MM.1S (cell line): ENCODE data around the gene KCND3.

Experiments
- DNase-seq: peaks from one replicate; pipeline ENCODE4 v3.0.0-alpha.2; 2015
- H2AFZ ChIP-seq: fragments of 300-600 bp; sonication (generic); 2 replicates; pipeline ENCODE4 v1.6.0; 2016; ENCODE audit warnings: antibody characterized with exemption, low read length
- H3F3A ChIP-seq: fragments of 300-600 bp; sonication (generic); 2 replicates; pipeline ENCODE4 v1.6.1; 2016; ENCODE audit warnings: mild to moderate bottlenecking, antibody characterized with exemption, low read length, moderate library complexity, mixed read lengths; ENCODE audit not compliant: insufficient read depth
- H3K27ac ChIP-seq: fragments of 300-600 bp; sonication (generic); 2 replicates; pipeline ENCODE4 v1.5.1; 2016; ENCODE audit warnings: mild to moderate bottlenecking, low read length
- H3K27me3 ChIP-seq: fragments of 300-600 bp; sonication (generic); replicated peaks from 2 replicates; pipeline ENCODE4 v1.6.0; 2016; ENCODE audit warnings: low read length; ENCODE audit not compliant: insufficient read depth
- H3K36me3 ChIP-seq: fragments of 300-600 bp; sonication (generic); replicated peaks from 2 replicates; pipeline ENCODE4 v1.6.1; 2016; ENCODE audit warnings: mild to moderate bottlenecking, low read length, mixed read lengths; ENCODE audit not compliant: insufficient read depth
- H3K4me1 ChIP-seq: fragments of 300-600 bp; sonication (generic); 2 replicates; pipeline ENCODE4 v1.6.1; 2016; ENCODE audit warnings: low read length, mixed read lengths
- H3K4me2 ChIP-seq: fragments of 300-600 bp; sonication (generic); 2 replicates; pipeline ENCODE4 v1.6.0; 2016; ENCODE audit warnings: low read depth, low read length
- H3K4me3 ChIP-seq: fragments of 300-600 bp; sonication (generic); 2 replicates; pipeline ENCODE4 v1.5.1; 2016; ENCODE audit warnings: low read length, mixed read lengths
- H3K79me2 ChIP-seq: fragments of 300-600 bp; sonication (generic); 2 replicates; pipeline ENCODE4 v1.6.1; 2016; ENCODE audit warnings: mixed run types, low read length, mixed read lengths
- H3K9ac ChIP-seq: fragments of 300-600 bp; sonication (generic); 2 replicates; pipeline ENCODE4 v1.6.1; 2016; ENCODE audit warnings: low read length, mixed read lengths
- H3K9me2 ChIP-seq: fragments of 300-600 bp; sonication (generic); replicated peaks from 2 replicates; pipeline ENCODE4 v1.6.1; 2016; ENCODE audit warnings: mild to moderate bottlenecking, low read length, mixed read lengths; ENCODE audit not compliant: insufficient read depth
- H3K9me3 ChIP-seq: fragments of 300-600 bp; sonication (generic); replicated peaks from 2 replicates; pipeline ENCODE4 v1.6.1; 2016; ENCODE audit warnings: mild to moderate bottlenecking, low read length, mixed read lengths; ENCODE audit not compliant: insufficient read depth
- H4K20me1 ChIP-seq: fragments of 300-600 bp; sonication (generic); 2 replicates; pipeline ENCODE4 v1.6.1; 2016; ENCODE audit warnings: mild to moderate bottlenecking, low read length, moderate library complexity, mixed read lengths; ENCODE audit not compliant: insufficient read depth
- CTCF ChIP-seq: fragments of 300-600 bp; sonication (generic); IDR thresholded peaks from 2 replicates; pipeline ENCODE4 v1.5.1; 2016; ENCODE audit warnings: antibody characterized with exemption, low read length, mixed read lengths
- EZH2 ChIP-seq: fragments of 300-600 bp; sonication (generic); optimal IDR thresholded peaks from 2 replicates; pipeline ENCODE3; 2017; ENCODE audit warnings: low read depth, mild to moderate bottlenecking, antibody characterized with exemption, low read length, mixed read lengths
- EZH2phosphoT487 ChIP-seq: fragments of 300-600 bp; sonication (generic); IDR thresholded peaks from 2 replicates; pipeline ENCODE4 v1.6.1; 2018; ENCODE audit warnings: antibody characterized with exemption, low read length

KCND3 gene

GRCh38 chr1:111846842-111847241 is 142.6 kb downstream of the KCND3 start:
- Histone ChIP-seq H4K20me1 (no peaks in the 10 kb centered on the region), H3F3A (no peaks in the 10 kb centered on the region), H3K4me3 (no peak overlapping the region), H3K4me2 (no peak overlapping the region), H3K9ac (no peak overlapping the region), H3K27me3 (no peaks in the 10 kb centered on the region), H3K36me3 (no peaks in the 10 kb centered on the region), H3K79me2 (no peaks in the 10 kb centered on the region), H2AFZ (no peak overlapping the region), H3K4me1 (no peaks in the 10 kb centered on the region), H3K9me3 (no peaks in the 10 kb centered on the region), H3K27ac (no peak overlapping the region), H3K9me2 (no peaks in the 10 kb centered on the region)
- no peak for TF ChIP-seq EZH2
- TF ChIP-seq EZH2phosphoT487 = no peak
- TF ChIP-seq CTCF = no peak
- no peak for DNase-seq

- H3K9me3 ChIP-seq = no peaks in the 10 kb centered on the region
- H3K36me3 ChIP-seq = no peaks in the 10 kb centered on the region
- H3F3A ChIP-seq = no peaks in the 10 kb centered on the region
- H3K9ac ChIP-seq = no peak overlapping the region
- no peaks in the 10 kb centered on the region for H3K4me1 ChIP-seq
- no peak for DNase-seq
- H3K79me2 ChIP-seq = no peaks in the 10 kb centered on the region
- H2AFZ ChIP-seq = no peak overlapping the region
- H3K4me3 ChIP-seq = no peak overlapping the region
- no peaks in the 10 kb centered on the region for H4K20me1 ChIP-seq
- H3K4me2 ChIP-seq = no peak overlapping the region
- no peak for TF ChIP-seq CTCF
- TF ChIP-seq EZH2 = no peak
- no peak for TF ChIP-seq EZH2phosphoT487
- no peak overlapping the region for H3K27ac ChIP-seq
- no peaks in the 10 kb centered on the region for H3K9me2 ChIP-seq
- H3K27me3 ChIP-seq = no peaks in the 10 kb centered on the region
Observed at GRCh38 chr1:111843177-111843576, 146.3 kb downstream of the KCND3 start.

- no peak overlapping the region for H2AFZ ChIP-seq
- no peak overlapping the region for H3K27ac ChIP-seq
- H3K9ac ChIP-seq = no peak overlapping the region
- DNase-seq = no peak
- no peaks in the 10 kb centered on the region for H3K9me2 ChIP-seq
- no peaks in the 10 kb centered on the region for H3F3A ChIP-seq
- H3K4me3 ChIP-seq = no peak overlapping the region
- H4K20me1 ChIP-seq = no peaks in the 10 kb centered on the region
- H3K36me3 ChIP-seq = no peaks in the 10 kb centered on the region
- no peaks in the 10 kb centered on the region for H3K79me2 ChIP-seq
- no peaks in the 10 kb centered on the region for H3K4me1 ChIP-seq
- H3K27me3 ChIP-seq = no peaks in the 10 kb centered on the region
- no peak for TF ChIP-seq CTCF
- no peak for TF ChIP-seq EZH2phosphoT487
- TF ChIP-seq EZH2 = no peak
- H3K9me3 ChIP-seq = no peaks in the 10 kb centered on the region
- no peak overlapping the region for H3K4me2 ChIP-seq
Observed at GRCh38 chr1:111842411-111842810, 147.1 kb downstream of the KCND3 start.
